ENCODE measurements around the gene SULT4A1.

SULT4A1 gene

GRCh38 chr22:43828998-43829782 lies 33.1 kb downstream of the SULT4A1 start:
- no peak for DNase-seq (ENCODE audit: low read depth, low spot score)

- no peak for DNase-seq (ENCODE audit: low read depth, low spot score)
Observed at GRCh38 chr22:43828725-43828997, 33.7 kb downstream of the SULT4A1 start.

GRCh38 chr22:43827926-43828724 lies 34.2 kb downstream of the SULT4A1 start:
- no peak for DNase-seq (ENCODE audit: low read depth, low spot score)

- no peak for DNase-seq (ENCODE audit: low read depth, low spot score)
Observed at GRCh38 chr22:43827003-43827735, 35.1 kb downstream of the SULT4A1 start.

- DNase-seq (ENCODE audit: low read depth, low spot score), result no peak
Observed at GRCh38 chr22:43826142-43827002, 35.9 kb downstream of the SULT4A1 start.

- no peak for DNase-seq (ENCODE audit: low read depth, low spot score)
Observed at GRCh38 chr22:43825651-43826050, 36.7 kb downstream of the SULT4A1 start.

- DNase-seq (ENCODE audit: low read depth, low spot score), result no peak
Observed at GRCh38 chr22:43824724-43825420, 37.4 kb downstream of the SULT4A1 start.

GRCh38 chr22:43823911-43824665 lies 38.2 kb downstream of the SULT4A1 start:
- no peak for DNase-seq (ENCODE audit: low read depth, low spot score)

GRCh38 chr22:43823353-43823908 lies 38.9 kb downstream of the SULT4A1 start:
- no peak for DNase-seq (ENCODE audit: low read depth, low spot score)

- no peak for DNase-seq (ENCODE audit: low read depth, low spot score)
Observed at GRCh38 chr22:43821606-43822425, 40.5 kb downstream of the SULT4A1 start.

- no peak for DNase-seq (ENCODE audit: low read depth, low spot score)
Observed at GRCh38 chr22:43820651-43821305, 41.5 kb downstream of the SULT4A1 start.

GRCh38 chr22:43819931-43820640 lies 42.2 kb downstream of the SULT4A1 start:
- DNase-seq (ENCODE audit: low read depth, low spot score), result no peak

GRCh38 chr22:43819421-43819921 lies 42.8 kb downstream of the SULT4A1 start:
- no peak for DNase-seq (ENCODE audit: low read depth, low spot score)

- DNase-seq (ENCODE audit: low read depth, low spot score), result no peak
Observed at GRCh38 chr22:43818981-43819380, 43.3 kb downstream of the SULT4A1 start.

GRCh38 chr22:43817402-43817801 lies 44.9 kb downstream of the SULT4A1 start:
- no peak for DNase-seq (ENCODE audit: low read depth, low spot score)

GRCh38 chr22:43814264-43814663 lies 48.0 kb downstream of the SULT4A1 start:
- DNase-seq (ENCODE audit: low read depth, low spot score), result no peak

- no peak for DNase-seq (ENCODE audit: low read depth, low spot score)
Observed at GRCh38 chr22:43812890-43813289, 49.4 kb downstream of the SULT4A1 start.

Data from activated naive CD8-positive, alpha-beta T cell treated with anti-CD3 and anti-CD28 coated beads, Interleukin-2, amount 50 U/mL, for 16 hours (primary cell).